ENCODE results near the gene PRKAB2.
"Not testable (repeated sequence)": the region's sequence is repeated elsewhere in the genome, so short reads cannot be mapped to it uniquely, and the experiment has no call there.

Gene PRKAB2, protein sequence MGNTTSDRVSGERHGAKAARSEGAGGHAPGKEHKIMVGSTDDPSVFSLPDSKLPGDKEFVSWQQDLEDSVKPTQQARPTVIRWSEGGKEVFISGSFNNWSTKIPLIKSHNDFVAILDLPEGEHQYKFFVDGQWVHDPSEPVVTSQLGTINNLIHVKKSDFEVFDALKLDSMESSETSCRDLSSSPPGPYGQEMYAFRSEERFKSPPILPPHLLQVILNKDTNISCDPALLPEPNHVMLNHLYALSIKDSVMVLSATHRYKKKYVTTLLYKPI

DNA sequence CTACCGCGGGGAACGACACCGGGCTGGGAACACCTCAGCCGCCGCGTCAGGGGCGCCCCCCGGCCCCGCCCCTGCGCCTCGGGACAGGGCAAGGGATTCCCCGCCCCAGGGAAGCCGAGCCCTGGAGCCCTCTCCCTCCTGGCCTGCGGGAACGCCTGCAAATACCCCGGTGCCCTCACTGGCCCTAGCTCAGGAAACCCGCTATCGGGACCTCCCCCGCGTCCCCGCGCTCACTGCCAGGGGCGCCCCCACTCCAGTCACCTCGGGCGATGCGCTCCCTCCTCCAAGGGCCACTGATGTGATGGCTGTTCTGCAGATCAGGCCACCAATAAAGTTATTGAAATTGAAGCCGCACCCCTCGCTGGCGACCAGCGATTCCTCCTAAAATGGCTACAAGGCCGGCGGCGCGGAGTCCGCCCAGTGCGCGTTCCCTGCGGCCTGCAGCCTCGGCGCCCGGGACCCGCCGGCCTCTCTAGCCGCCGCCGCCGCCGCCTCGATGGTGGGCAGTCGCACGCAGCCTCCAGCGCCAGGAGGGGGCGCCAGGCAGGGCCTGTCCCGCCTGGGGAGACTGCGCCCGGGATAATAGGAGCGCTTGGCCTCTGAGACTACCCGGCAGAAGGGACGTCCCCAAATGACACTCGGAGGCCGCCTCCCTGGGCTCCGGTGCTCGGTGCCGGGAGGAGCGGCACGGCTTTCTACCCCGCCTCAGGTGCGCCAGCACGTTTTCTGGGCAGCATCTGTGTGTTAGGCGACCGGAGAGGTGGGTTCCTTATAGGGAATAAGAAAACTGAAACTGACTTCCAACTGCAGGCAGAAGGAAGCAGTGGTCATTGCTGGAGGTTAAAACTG is at the start of gene PRKAB2:
Gene PRKAB2 (minus strand): TSS at position 303 of the 849 bp plus-strand sequence. CDS start 326 bp downstream, outside the sequence.
- in situ Hi-C loops (cut with MboI; ENCODE audit: low sequenced_read_pairs), result no loop called here

DNA sequence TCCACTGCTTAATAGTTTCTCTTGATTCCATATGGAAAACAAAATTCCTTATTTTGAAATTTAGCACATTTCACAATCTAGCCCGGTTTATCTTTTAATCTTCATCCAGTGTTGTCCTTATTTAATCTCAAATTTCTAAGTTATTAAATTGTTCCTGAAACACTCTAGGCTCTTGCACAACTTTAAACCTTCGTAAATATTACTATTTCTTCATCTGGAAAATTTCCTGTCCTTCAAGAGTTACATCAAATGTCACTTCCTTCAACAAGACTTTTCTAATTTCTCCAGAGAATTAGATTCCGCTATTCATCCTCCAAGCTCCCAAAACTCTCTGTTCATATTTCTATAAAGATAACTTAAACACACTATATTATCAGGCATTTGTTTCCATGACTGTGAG is 46.3 kb upstream of the PRKAB2 start:
- in situ Hi-C loops (cut with MboI; ENCODE audit: low sequenced_read_pairs), result no loop called here

DNA sequence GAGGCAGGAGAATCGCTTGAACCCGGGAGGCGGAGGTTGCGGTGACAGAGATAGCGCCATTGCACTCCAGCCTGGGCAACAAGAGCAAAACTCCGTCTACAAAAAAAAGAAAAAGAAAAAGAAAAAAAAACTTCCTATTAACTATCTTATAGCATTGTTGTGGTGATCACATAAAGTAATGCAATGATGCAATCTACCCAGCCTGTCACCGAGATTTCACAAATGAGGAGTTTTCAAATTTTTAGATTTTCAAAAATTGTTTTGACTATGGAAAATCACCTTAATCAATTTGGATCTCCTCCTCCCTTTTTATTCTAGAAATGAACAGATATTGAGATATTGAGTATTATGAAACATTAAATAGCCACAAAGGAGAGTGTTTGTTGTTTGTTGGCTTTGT is 44.9 kb upstream of the PRKAB2 start:
- in situ Hi-C loops (cut with MboI; ENCODE audit: low sequenced_read_pairs), result no loop called here

DNA sequence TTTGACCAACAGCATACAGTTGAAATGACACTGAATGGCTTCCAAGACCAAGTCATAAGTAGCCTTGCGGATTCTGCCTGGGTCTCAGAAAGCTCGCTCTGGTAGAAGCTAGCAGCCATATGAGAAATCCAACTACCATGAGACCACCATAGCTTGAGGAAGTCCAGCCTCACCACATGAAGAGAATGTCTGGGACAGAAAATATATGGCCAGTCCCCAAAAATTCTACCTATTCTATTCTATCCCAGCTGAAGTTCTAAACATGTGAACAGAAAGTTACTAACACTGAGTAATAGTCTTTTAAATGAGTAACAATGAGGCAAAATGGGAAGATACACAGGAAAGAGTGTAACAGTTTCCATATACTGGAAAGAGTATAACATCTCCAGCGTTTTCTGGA is 43.9 kb upstream of the PRKAB2 start:
- in situ Hi-C loops (cut with MboI; ENCODE audit: low sequenced_read_pairs), result no loop called here

DNA sequence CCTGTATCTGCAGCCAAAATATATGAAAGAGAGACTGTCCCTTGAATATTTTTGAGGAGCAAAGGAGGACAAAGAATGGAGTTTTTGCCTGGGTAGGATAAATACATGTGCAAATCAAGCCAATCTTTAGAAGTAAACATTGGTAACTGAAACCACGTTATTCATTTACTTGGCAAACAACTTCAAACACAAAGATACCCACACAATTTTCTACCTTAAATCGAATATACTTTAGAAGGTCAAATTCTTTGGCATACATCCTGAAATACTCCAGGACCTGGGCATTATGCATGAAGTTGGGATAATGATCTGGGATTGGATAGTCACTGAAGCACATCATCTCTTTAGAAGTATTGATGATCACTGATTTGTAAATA is 43.3 kb upstream of the PRKAB2 start:
- in situ Hi-C loops (cut with MboI; ENCODE audit: low sequenced_read_pairs), result no loop called here

DNA sequence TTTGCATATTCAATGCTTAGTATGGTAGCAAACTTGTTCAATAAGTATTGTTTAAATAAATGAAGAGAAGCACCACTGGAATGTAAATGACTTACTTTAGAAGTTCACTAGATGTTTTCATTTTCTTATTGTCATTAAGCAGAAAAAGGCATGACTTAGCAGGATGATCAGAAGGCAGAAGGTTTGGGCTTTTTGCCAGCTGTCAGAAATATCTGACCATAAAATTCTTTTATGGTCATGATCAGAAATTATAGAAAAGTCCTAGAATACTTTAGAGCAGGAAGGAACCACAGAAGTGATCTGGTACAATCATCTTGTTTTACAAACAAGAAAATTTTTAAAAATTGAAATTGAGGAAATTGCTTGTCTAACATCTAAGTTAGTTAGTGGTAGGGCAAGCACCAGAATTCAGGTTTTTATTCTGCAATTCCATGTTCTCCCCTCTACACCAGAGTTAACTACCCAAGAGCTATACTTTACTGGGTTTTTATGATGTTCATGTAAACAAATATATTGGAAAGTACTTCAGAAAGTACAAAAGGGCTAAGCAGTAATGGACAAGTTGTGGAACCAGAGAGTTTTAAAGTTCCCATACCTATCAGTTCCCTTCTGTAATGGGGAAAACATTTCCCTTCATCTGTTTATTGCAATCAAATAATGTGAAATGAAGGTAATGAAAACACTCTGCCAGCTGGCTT is 42.7 kb upstream of the PRKAB2 start:
- in situ Hi-C loops (cut with MboI; ENCODE audit: low sequenced_read_pairs), result no loop called here

DNA sequence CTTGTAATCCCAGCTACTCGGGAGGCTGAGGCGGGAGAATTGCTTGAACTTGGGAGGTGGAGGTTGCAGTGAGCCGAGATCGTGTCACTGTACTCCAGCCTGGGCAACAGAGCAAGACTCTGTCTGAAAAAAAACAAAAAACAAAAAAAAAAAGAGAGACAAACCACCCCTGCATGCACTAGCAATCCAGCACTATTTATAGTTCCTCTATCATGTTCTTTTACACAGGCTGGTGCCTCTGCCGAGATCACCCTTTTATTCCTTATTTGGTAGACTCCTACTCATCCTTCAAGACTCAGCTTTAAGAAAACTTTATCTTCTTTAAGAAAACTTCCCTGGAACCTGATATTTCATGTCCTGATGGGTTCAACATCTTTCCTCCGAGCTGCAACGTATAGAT is 42.1 kb upstream of the PRKAB2 start:
- in situ Hi-C loops (cut with MboI; ENCODE audit: low sequenced_read_pairs), result no loop called here

DNA sequence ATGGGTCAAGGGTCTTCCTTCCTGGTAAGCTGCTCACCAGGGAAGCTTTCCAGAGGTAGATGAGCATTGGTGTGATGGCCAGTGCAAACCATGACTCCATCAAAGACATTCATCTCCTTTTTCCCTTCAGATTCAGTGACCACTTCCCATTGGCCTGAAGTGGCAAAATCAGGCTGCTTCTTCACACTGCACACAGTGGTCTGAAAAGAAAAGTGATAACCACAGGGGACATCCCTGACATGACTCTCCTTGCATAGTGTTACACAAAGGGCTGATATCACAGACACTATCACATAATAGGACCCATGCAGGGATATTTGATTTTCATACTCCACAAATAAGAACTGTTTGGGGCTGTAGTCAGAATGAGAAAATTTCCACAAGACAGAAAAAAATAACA is 41.0 kb upstream of the PRKAB2 start:
- in situ Hi-C loops (cut with MboI; ENCODE audit: low sequenced_read_pairs), result no loop called here

DNA sequence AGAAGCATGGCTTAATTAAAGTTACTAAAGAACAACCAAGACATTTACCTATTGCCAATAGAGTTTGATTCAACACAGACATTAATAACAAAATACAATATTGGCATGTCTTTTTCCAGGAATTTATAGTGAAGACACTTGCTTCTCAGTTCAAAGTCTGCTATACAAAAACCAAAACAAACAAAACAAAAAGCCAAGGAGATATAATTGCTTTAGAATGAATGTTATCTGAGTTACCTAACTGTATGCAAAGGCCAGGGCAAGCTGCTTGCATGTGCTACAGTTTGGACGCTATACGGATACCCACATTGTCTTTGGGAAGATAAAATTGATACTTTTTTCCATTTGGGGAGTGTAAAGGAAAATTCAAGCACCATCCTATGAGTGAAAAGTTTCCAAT is 39.3 kb upstream of the PRKAB2 start:
- in situ Hi-C loops (cut with MboI; ENCODE audit: low sequenced_read_pairs), result no loop called here

DNA sequence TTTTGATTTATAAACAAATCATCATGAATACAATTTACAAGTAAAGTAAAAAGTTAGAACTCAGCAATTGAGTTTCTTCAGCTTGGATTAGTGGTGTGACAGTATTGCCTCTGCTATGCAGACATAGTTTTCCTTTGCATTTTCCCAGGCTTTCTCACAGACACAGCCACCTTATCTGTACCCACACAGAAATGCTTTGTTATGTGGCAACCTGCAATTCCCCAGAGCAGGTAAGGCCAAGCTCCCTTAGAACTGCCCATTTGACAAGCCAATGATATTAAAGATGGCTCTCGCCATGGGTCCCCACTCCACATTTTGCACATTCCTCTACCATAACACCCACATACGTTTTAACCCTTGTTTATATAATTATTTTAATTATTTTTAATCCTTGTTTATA is 38.7 kb upstream of the PRKAB2 start:
- in situ Hi-C loops (cut with MboI; ENCODE audit: low sequenced_read_pairs), result no loop called here

DNA sequence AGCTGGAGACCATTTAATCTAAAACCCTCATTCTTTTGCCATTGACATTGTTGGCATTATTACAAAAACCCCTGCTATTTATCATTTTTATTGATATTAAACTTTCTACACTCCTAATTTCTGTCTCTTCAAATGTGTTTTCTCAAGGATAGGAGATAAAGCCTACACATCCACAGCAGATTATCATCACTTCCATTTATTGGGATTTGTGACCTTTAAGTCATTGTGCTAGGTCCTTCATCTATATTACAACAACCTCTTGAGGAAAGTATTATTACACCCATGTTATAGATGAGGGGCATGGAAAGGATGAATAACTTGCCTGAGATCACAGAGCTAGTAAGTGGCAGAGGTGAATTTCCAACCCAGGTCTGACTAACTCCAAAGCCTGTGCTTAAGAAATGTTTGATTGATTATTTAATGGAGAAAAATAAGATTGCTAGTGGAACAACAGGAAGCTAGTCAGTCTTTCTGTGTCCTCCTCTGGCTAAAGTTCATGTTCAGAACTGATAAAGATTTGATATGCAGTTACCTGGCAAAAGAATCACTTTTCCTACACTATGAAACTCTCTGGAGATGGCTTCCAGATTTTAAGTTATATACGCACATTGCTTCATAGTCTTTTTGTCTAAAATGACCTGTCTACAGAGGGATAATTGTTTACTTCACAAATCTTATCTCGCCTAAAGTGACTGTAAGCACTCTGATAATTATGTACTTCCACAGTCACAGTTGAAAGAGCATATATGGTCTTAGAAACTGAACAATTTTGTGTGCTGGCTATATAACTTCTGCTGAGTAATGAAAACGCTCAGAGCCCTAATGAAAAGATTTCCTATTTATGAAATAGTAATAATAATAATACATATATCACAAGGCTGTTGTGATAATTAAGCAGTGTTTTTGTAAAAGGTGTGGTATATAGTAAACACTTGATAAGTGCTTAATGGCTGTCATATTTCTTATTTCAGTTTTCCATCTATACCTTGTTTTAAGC is 37.9 kb upstream of the PRKAB2 start:
- in situ Hi-C loops (cut with MboI; ENCODE audit: low sequenced_read_pairs), result no loop called here

DNA sequence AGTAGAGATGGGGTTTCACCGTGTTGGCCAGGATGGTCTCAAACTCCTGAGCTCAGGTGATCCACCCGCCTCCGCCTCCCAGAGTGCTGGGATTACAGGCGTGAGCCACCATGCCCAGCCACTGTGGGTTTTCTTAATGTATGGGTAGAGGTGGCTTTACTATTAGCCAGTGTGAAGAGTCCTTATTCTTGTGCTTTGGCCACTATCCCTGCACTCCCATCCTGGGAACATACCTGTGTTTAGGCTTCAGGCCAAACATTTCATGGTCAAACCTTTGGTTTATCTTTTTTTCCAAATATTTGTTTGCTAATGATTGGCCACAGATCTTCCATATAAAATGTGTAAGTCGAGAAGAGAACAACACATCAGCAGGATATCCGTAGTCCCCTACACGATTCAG is 36.3 kb upstream of the PRKAB2 start:
- in situ Hi-C loops (cut with MboI; ENCODE audit: low sequenced_read_pairs), result no loop called here

DNA sequence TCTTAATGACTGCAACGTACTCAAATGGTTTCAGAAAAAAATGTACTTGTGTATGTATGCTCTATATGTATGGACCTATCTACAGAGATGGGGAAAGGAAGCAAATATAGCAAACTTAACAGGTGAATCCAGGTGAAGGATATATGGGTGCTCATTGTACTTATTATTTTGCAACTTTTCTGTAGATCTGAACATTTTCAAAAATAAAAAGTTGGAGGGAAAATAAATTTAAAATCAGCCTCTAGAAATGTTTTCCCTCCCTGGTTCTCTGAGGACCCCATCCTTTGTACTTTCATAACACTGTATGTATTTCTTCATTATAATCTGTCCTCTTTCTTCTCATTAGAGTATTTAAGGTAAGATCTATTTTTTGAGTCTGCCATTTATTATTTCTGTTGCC is 34.9 kb upstream of the PRKAB2 start:
- in situ Hi-C loops (cut with MboI; ENCODE audit: low sequenced_read_pairs), result no loop called here

DNA sequence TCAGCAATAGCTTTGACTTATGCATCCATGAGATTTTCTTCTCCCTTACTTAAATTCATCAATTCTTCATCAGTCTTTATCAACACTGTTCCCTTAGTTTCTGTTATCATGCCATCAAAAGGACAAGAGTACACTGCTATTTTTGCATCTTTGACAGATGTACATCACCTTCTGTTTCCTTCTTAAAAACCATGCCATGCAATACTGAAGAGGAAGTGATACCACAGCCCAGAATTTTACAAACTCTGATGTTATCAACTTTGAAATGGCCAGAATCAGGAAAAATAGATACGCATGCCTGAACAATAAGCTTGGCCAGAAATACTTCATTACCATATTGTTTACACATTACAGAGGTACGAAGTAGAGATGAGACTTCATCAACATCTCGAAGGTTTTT is 31.8 kb upstream of the PRKAB2 start:
- in situ Hi-C loops (cut with MboI; ENCODE audit: low sequenced_read_pairs), result no loop called here

DNA sequence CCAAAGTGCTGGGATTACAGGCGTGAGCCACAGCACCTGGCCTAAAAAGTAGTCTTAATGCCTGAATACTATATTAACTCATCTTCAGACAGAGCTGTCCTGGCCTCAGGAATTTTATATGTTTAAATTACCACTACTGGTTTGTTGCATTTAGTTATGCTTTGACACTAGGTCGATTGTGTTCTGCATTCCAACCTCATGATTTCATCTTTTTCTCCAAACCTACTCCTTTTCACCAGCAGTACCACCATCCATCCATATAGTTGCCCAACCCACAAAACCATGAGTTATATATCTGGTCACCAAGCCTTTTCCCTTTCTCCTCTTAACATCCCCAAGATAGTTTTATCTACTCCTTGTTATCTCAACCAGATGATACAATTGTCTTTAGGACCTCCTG is 30.3 kb upstream of the PRKAB2 start:
- in situ Hi-C loops (cut with MboI; ENCODE audit: low sequenced_read_pairs), result no loop called here

DNA sequence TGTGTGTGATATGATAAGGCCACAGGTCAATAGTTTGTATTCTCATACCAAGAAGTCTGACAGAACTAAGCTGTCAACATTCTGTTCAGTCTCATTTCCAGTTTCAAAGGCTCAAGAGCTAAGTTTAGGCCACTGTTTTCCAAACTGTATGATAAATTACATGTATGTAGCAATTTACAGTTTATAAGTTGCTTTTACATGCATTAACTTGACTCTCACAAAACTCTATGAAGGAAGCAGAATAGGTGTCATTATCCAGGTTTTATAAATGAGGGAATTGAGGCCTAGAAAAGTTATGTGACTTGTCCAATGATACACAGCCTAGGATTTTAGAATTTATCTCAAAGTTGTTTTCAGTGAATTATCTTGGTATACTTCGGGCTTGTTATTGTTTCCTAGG is 29.5 kb upstream of the PRKAB2 start:
- in situ Hi-C loops (cut with MboI; ENCODE audit: low sequenced_read_pairs), result no loop called here

DNA sequence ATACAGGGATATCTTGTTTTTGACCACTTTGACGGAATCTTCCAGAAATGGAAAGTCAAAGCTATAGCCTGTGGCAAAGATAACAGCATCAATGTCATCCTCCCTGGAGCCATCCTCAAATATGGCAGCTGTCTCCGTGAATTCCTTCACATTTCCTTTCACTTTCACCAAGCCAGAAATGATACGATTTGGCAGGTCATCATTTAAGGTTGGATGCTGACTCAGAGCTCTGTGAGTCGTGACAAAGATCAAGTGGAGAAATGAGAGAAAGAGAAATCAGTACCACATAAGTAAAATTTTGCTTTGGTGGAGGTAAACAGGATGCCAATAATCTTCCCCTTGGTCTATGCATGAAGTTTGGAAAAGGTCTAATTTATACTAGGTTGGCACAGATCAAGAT is 29.0 kb upstream of the PRKAB2 start:
- in situ Hi-C loops (cut with MboI; ENCODE audit: low sequenced_read_pairs), result no loop called here

DNA sequence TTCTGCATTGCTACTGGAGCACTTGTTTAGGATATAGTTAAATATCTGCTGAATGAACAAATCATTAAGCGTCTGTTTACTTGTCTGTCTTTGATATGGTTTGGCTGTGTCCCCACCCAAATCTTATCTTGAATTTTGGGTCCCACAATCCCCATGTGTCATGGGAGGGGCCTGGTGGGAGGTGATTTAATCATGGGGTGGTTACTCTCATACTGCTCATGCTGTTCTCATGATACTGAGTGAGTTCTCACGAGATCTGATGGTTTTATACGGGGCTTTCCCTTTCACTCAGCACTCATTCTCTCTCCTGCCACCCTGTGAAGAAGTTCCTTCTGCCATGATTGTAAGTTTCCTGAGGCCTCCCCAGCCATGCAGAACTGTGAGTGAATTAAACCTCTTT is 25.1 kb upstream of the PRKAB2 start:
- in situ Hi-C loops (cut with MboI; ENCODE audit: low sequenced_read_pairs), result not testable (repeated sequence)

DNA sequence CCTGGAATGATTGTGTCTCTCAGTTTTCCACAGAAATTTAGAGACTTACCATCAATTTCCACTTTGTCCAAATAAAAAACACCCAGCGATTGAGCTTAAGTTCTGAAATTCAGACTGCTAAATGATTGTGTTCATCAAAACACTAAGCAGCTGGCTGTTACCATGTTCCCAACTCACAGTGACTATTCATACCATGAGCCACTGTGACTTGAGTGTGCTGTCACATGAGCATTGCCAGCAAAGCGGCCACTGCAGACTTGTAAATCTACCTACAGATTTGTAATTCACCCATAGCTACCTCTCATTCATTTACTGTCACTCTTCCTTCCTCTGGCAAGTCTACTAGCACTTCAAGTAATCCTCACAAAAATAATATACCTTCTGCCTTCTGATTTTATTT is 17.2 kb upstream of the PRKAB2 start:
- in situ Hi-C loops (cut with MboI; ENCODE audit: low sequenced_read_pairs), result no loop called here

DNA sequence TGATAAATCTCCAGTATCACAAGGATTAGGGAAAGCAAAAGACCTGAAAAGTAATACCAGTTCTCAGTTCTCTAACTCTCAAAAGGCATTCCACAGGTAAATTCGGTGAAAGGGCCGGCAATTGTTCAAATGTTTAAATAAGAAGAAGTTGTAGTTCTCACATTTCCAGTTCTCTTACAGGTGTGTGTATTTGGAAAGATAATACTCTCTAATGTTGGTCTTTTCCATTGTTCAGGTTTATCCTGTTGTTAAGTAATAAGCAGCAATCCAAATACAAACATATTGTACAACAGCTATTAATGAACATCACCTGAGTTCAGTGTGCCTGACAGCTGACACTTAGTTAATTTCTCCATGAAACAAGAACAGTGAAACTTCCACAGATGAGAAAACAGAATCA is 13.2 kb upstream of the PRKAB2 start:
- in situ Hi-C loops (cut with MboI; ENCODE audit: low sequenced_read_pairs), result no loop called here
